Retina (tissue), 1 donor: Measurements from ENCODE around the gene PRG2.
"Not testable (repeated sequence)": the region's sequence is repeated elsewhere in the genome, so short reads cannot be mapped to it uniquely, and the experiment has no call there.

Experiments used
- DNase-seq: peaks from one replicate; pipeline ENCODE4 v3.0.0-alpha.2; 2016

PRG2 gene

DNA sequence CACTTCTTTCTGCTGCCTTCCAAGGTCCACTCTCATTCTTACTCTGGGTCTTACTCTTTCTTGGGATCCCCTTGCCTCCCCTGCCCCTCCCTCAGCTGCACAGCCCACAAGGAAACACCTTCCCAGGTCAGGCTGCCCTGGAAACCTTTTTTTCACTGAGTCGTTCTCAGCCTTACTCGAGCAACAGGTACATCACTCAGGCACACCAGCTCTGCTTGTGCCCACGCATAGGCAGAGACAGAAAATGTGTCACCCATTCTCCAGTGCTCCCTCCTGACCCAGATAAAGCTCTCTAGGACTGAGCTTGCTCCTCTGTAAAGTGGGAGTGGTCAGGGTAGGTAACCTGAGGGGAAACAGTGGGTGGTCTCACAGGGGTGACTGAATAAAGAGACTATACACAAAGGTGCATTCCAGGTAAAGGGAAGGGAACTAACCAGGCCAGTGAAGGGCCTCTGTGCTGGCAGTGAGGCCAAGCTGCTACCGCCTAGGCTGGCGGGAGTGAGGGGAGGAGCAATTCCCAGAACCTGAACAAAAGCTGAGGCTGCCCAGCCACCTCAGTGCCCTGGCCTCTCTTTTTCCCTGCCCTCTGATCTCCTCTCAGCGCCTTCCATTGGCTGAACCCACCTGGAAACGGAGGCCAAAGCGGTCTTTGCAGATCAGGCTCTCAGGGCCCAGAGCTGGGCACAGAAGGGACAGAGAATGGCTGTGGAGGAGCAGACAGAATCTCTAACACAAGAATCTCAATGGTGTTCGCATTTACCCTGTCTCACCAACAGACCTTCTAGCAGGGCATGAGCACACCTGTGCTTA, 25.4 kb downstream of the PRG2 start:
- DNase-seq, result no peak

DNA sequence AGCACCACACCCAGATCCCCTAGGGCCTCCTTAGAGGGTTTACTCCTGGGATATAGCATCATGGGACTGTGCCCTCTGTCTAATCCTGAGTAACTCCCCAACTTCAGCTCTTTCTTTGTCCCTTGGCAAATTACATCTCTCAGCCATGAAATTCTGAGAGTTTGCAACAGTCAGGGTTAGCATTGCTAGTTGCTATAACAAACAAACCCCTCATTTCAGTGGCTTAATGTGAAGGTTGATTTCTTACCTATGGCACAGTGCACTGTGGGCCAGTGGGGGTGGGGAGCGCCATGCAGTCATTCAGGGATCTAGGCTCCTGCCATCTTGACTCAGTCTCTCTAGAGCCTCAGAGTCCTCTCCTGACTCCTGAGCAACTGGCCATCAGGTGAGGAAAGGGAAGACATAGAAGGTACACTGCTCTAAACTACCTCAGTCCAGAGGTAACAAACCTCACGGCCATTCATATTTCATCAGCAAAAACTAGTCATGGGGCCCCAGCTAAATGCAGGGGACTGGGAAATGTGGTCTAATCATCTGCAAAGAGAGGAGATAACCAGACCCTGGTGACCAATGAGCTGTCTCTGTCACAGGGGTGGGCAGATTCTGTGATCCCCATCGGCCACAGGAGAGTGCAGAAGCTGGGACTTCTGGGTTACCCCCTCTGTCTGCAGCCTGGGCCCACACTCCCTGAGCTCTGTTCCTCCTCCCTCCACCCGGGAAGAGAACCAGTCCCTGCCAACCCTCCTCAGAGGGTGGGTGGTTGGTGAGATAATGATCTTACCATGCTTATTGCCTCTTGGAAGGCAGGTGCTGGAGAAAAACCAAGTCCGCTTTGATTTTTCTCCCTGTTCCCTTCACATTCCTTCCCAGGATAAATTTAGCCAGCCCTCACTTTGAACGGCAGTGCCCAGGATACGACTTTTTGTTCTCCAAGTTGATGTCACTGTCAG, 27.0 kb downstream of the PRG2 start:
- DNase-seq, result no peak

DNA sequence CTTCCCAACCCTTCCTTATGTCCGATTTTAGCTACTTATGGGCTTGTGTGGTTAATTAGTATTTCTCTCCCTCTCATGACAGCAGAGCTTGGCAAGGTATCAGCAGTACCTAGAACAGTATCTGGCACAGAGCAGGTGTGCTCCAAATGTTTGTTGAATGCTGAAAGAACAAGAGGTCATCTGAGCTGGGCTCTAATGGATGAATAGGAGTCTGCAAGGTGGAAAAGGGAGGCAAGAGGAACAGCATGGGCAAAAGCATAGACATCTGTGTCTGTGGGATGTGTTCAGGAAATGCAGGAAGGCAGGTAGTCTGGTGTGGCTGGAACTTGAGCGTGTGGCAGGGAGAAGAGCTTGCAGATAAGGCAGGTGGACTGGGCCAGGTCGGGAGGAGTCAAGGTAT, 28.5 kb downstream of the PRG2 start:
- no peak for DNase-seq

DNA sequence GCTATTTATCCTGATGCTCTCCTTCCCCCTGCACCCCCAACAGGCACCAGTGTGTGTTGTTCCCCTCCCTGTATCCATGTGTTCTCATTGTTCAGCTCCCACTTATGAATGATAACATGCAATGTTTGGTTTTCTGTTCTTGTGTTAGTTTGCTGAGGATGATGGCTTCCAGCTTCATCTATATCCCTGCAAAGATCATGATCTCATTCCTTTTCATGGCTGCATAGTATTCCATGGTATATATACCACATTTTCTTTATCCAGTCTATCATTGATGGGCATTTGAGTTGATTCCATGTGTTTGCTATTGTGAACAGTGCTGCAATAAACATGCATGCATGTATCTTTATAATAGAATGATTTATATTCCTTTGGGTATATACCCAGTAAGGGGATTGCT, 29.0 kb downstream of the PRG2 start:
- not testable (repeated sequence) for DNase-seq

DNA sequence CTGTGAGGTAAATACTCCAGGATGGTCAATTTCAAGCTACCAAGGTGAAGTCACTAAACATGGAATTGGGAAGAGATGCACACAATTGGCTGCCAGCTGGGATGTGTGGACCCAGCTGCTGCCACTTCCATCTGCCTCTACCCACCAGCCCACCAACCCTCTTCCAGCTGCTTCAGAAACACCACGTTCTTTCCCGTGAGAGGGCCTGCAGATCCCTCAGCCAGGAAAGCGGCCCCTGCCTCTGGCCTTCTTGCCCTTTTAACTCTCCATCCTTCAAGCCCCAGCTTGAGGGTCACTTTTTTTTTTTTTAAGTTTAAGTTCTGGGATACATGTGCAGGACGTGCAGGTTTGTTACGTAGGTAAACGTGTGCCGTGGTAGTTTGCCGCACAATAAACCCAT, 29.5 kb downstream of the PRG2 start:
- DNase-seq, result no peak

DNA sequence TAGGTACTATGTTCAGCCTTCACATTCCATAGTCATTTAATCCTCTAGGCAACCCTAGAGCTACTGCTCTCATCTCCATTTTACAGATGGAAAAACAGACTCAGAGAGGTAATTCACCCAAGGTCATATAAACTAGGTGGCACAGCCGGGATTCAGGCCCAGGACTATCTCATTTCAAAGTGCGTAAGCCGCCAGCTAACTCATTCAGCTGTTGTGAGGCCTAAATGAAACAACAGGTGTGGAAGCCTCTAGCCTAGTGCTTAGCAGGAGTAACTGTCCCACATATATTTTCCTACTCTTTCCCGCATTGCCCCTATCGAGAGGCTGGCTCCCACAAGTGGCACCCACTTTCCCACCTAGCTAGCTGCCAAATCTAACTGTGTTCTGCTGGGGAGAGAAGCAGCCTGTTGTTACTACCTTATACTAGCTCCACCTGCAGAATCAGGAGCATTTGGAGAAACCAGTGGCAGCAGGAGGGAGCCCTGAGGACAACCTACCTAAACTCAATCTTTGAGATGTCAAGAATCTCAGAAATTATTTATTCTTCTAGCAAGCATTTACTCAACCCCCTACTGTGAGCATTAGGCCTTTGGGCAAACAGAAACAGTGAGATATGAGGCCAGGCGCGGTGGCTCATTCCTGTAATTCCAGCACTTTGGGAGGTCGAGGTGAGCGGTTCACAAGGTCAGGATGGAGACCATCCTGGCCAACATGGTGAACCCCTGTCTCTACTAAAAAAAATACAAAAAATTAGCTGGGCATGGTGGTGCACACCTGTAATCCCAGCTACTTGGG, 30.4 kb downstream of the PRG2 start:
- DNase-seq, result no peak

DNA sequence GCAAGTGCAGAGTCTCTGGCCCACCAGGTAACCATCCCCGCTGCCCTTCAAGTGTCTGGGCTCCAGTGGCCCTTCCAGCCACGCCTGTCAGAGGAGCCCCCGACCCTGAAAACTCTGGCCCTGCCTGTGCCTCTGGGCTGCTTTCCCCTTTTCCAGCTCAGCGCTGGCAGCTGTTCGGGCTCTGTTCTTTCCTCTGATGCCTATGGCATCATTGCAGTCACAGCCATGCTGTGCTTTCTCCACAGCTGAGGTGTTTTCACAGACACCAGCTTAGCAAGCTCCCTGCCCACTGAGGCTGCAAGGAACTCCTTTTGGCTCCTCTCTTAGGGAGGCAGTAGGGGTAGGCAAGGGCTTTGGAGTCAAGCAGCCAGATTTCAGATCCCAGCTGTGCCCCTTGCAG, 31.1 kb downstream of the PRG2 start:
- DNase-seq, result no peak

DNA sequence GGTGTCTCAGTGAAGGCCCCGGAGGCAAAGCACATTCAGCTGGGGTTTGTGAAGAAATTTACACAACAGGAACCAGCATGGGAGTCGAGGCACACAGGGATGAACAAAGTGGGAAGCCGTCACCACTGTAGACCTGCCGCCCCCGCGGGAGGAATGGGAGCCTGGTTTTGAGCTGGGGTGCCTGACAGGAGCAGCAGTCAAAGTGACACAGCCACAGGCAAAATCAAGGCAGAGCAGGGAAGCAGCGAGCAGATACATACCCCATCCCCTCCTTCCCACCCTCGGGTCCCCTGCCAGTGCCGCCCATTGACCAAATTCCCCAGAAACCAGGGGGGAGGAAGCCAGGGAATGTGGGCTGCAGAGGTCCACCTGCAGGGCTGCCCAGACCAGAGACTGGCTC, 31.5 kb downstream of the PRG2 start:
- DNase-seq, result no peak

DNA sequence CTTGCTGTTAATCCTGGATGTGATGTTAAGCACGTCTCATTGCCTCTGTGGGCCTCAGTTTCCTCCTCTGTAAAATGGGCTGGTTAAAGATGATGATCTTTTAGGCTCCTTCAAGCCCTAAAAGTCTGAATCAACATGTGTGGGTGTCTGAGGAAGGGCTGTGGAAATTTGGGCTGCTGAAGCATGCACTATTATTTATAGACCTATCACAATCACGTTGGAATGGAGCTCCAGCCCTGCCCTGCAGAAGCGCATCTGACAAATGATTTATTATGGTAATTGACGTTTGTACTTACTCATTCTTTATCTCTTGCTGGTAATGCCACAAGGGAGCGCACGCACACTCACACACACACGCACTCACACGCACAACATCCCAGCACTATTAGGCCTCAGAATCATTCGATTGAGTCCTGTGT, 31.9 kb downstream of the PRG2 start:
- DNase-seq, result no peak

DNA sequence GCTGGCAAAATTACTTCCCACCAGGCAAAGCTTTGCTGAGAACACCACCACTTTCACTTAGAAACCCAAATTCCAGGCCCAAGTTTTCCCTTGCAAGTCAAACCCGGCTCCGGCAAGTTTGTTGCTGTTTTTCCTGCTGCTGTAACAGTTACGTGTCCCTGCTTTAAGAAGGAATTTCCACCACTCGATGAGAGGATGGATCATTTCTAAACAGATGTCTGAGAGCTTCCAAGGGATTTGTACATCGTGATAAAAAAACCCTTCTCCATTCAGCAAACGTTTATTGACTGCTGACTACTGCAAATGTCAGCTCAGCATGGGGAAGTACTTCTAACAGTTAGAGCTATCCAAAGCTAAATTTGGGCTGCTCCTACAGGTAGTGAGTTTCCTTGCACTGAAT, 32.6 kb downstream of the PRG2 start:
- no peak for DNase-seq

DNA sequence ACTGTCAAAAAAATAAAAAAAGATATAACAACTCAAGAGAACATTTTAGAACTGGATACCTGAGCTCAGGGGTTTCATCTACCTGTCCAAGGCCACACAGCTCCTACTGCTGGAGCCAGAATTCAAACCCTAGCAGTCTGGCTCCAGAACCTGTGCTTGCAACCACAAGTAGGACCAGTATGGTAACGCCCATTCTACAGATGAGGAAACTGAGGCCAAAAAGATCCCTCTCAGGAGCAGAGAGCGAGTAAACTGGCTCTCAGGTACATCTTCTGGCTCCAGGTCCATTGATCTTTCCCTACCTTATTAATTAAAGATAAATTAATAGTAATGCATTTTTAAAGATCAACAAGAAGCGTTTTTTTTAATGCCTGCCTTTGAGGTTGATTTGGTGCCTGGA, 33.1 kb downstream of the PRG2 start:
- DNase-seq, result no peak

DNA sequence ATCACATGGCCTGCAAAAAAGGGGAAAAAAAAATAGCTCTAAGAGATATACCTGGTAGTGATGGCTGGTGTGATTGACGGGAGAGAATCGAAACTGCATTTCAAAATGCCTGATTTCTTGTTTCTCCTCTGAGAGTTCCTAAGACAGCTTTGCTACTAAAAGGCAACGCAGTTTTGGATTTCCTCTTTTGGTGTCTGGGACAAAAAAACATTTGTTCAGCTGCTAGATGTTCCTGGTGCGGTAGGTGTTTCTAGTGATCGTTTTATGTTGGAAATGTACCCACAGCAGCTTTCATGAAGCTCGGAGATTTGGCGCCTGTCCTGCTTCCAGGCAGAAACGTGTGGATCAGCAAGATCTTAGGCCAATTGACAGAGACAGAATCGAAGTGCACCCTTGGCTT, 34.2 kb downstream of the PRG2 start:
- DNase-seq, result no peak

DNA sequence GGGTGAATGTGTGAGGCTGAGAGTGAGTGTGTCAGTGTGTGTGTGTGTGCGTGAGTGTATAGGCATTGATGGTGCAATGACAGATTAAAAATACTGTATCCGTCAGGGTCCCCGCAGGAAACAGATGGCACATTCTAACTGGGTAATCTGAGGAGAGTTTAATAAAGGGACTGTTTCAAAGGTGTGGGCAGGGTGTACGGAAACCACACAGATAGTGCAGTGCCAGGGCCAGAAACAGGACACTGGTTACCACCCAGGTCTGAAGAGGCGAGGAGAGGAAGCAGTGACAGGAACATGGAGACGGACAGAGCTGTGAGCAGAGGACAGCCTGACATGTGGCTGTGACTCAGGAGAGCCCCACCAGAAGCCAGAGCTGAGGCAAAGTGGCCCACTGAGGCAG, 35.8 kb downstream of the PRG2 start:
- no peak for DNase-seq

DNA sequence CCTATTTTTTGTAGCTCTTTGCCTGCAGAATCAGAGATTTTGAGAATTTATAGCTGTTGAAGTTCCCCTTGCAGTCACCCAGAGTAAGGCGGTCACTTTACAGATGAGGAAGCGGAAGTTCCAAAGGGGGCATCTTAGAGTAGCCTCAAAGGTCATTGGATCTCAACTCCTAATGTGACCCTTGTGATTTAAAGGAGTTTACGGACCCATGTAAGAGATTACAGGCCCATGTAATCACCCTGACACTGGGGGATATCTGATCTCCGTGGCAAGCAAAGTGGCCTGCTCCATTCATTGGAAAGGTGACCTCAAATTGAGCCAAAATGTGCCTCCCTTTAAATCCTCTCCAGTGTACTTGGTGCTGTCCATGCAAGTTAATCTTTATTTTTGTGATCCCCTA, 36.6 kb downstream of the PRG2 start:
- DNase-seq, result no peak

DNA sequence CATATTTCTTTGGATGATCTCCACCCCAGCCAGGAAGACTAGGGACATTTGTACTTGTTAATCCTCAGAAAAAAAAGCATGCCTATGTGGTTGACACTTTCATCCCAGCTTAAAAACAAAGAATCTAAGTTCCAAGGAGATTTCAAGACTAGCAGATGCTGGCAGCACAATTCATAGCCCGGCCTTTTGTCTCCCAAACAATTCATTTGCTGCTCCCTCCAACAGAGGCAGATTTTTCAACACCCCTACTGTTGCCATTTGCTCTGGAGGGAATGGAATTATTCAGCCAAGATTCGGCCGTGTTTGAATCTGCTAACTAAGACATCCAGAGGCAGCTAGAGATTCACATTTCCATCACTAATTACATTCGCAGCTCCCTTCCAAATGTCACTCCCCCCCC, 37.0 kb downstream of the PRG2 start:
- DNase-seq, result no peak

DNA sequence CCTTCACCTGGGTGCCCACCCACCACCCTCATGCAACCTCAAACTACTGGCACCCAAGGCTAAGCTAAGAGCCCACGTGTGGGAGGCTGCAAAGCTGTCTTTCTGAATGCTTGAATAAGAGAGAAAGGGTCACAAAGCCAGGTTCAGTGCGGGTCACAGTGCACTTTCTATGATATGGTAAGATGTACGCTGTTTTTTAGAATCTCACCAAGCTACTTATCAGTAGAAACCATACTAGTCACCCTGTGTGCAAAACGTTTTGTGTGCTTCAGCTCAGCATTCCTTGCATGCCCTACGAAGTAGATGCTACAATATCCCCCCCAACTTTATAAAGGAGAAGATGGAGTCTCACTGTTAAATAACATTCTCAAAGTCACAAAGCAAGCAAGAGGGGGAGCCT, 37.4 kb downstream of the PRG2 start:
- DNase-seq, result no peak

DNA sequence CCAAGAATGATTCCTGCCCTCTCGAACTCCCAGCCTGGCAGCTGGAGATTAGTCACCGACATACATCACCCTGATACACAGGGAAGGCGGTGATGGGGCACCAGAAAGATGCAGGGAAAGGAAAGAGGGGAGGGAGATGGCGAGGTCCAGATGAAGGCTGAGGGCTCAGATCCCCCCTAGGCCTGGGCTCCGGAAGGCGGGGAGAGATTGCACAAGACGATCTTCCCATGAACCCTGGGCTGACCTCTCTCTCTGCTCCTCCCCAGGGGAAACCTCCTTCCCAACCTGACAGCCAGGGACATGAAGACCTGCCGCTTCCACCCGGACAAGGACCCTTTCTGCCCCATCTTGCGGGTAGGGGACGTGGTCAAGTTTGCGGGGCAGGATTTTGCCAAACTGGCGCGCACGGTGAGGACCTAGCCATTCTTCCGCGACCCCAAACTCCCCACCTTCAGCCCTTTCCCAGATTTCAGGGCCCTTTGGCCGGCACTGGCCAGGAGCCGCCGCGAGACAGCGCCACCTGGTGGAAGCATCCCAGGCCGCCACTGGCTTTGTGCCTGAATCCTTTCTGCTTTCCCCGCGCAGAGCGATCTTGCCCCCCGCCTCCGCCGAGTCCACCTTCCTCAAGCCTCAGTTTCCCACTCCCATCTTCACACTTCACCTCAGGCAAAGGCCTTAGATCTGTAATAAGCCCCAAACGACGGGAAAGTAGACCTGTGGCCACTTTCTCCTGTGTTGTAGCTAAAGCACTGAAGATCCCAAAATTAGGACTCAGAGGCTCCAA, 40.8 kb downstream of the PRG2 start:
- DNase-seq, result peak; percentile 89

DNA sequence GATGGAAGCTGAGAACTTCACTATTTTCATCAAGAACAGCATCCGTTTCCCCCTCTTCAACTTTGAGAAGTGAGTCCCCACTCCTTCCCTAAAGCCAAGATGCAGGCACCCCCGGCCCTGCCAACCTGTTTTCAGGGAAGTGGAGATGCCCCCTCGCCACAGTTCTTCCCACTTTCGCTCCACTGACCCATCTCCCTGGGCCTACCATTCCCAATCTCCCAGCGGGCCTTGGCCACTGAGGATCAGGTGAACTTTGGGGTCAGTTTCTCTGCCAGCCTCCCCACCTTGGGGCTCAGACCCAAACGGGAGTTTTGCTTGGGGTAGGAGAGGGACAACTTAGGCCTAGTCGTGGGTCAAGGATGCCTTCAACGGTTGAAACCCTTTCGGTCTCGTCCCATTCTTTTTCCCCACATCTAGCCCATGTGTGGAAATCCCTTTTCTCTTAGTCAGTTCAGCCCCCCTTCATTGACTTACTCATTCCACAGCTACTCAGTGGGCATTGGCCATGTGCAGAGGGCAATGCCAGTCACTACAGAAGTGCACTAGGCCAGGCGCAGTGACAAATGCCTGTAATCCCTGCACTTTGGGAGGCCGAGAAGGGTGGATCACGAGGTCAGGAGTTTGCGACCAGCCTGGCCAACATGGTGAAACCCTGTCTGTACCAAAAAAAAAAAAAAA, 41.7 kb downstream of the PRG2 start:
- no peak for DNase-seq

DNA sequence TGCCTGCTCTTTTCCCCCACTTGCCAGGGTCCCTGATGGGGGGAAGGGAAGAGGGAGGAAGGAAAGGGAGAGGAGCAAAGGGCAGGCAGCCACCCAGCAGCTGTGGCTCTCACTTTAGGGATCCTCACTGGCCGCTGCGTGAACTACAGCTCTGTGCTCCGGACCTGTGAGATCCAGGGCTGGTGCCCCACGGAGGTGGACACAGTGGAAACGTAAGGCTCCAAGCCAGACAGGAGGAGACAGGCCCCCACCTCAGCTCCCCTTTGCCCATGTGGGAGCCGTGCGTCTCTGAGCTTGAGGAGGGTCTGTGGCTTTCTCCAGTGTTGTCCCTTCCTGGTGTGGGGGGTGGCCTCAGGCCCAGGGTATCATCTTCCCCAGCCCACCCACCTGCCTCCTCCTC, 42.4 kb downstream of the PRG2 start:
- no peak for DNase-seq

DNA sequence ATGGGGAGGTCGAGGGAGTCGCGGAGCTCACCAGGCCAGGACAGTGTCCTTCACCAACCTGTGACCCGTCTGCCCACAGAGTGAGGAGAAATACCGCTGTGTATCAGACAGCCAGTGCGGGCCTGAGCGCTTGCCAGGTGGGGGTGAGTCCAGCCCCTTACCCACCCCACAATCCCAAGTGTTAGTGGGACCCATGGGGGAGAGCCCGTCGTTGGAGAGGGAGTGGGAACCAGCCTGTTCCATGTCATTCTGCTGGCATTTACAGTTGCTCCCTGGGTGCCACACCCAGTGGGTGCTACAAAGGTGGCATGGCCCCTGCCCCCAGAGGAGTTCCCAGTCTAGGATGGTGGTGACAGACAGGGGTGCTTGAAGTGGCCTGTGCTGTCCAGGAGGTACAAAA, 43.1 kb downstream of the PRG2 start:
- no peak for DNase-seq

DNA sequence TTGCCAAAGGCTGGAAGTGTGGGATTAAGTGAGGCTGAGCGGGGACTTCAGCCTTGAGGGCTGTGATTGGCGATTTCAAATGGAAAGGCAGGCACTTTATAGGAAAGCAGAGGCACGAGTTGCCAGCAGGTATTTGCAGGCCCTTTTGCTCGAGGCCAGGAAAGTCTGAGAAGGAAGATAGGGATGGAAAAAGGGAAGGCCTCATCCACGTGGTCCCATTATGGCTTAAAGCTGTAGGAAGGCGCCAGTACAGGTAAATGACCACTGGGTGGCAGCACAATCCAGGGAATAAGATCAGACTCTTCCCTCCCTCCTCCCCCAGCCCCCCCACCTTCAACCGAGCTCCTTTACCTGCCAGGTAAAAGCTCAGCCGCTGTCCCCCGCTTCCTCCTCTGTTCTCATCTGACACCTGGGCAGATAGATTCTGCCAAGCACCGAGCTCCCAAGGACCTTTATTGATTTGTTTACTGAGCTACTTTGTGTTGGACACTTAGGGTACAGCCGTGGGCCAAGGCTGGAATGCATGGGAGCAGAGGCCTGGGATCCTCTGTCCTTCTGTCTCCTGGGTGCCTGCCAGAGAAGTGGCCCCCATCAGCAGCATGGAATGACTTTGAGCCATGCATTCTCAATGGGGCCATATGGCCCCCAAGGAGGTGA, 44.8 kb downstream of the PRG2 start:
- peak; percentile 51 for DNase-seq
